GM12874 (cell line): ENCODE measurements around the gene RIMS3.

Source experiments
- CTCF ChIP-seq: IDR thresholded peaks from 2 replicates; pipeline ENCODE4 v1.5.1; 2011; ENCODE audit warnings: low read depth, mild to moderate bottlenecking, control low read depth, low read length, moderate library complexity; ENCODE audit not compliant: insufficient read depth

RIMS3 gene

GRCh38 chr1:40709100-40709801, 43.8 kb upstream of the RIMS3 start:
- TF ChIP-seq CTCF: no peak

- no peak for TF ChIP-seq CTCF
Measured at GRCh38 chr1:40708750-40709099, 43.2 kb upstream of the RIMS3 start.

GRCh38 chr1:40706626-40707025, 41.1 kb upstream of the RIMS3 start:
- no peak for TF ChIP-seq CTCF

- TF ChIP-seq CTCF: no peak
Measured at GRCh38 chr1:40704817-40705733, 39.6 kb upstream of the RIMS3 start.

- no peak for TF ChIP-seq CTCF
Measured at GRCh38 chr1:40703316-40703715, 37.8 kb upstream of the RIMS3 start.

GRCh38 chr1:40701684-40702083, 36.2 kb upstream of the RIMS3 start:
- TF ChIP-seq CTCF: no peak

GRCh38 chr1:40699787-40700186, 34.3 kb upstream of the RIMS3 start:
- TF ChIP-seq CTCF: no peak
